Spleen (tissue), 7 donors: ENCODE measurements around the gene TRAF7.
"Not testable (repeated sequence)": the region's sequence is repeated elsewhere in the genome, so short reads cannot be mapped to it uniquely, and the experiment has no call there.

ENCODE experiments used
- CTCF ChIP-seq, 11 experiments: fragments of 200-600 bp in 7 of 11; fragments of 450-650 bp in 4 of 11; sonication (generic) in 4 of 11; IDR thresholded peaks in 8 of 11; conservative IDR thresholded peaks in 3 of 11; 1 replicate in 7 of 11; 2 replicates in 4 of 11; pipeline versions ENCODE4 v1.4.0 to v1.8.0; 2016 to 2021; ENCODE audit warnings: antibody characterized with exemption in 11 of 11, inconsistent platforms in 4 of 11, mild to moderate bottlenecking in 1 of 11
- POLR2A ChIP-seq, 3 donors: fragments of 450-650 bp; IDR thresholded peaks; one replicate each; pipeline ENCODE4 v1.5.1; 2017; ENCODE audit warnings: antibody characterized with exemption in 3 of 3, mild to moderate bottlenecking in 1 of 3
- donor health status: DM: no; HTN: no; CAD: no; lungs with moderate emphysema.
- donor health status: DM: no; HTN: no; CAD: no.
- donor health status: DM: no; HTN: no; CAD: no.

GRCh38 chr16:2112539-2113106, 43.0 kb upstream of the TRAF7 start:
- TF ChIP-seq POLR2A (IDR thresholded peaks at IDR 0.05); CTCF (IDR thresholded peaks at IDR 0.05 in 8 of 11, conservative IDR thresholded peaks at IDR 0.05 in 3 of 11): not testable (repeated sequence)
